ENCODE data around the gene AMIGO1.
A peak's percentile ranks its signal among the peaks of the same experiment; 100 is the strongest.
"Not testable (repeated sequence)": the region's sequence is repeated elsewhere in the genome, so short reads cannot be mapped to it uniquely, and the experiment has no call there.

The AMIGO1 gene

DNA sequence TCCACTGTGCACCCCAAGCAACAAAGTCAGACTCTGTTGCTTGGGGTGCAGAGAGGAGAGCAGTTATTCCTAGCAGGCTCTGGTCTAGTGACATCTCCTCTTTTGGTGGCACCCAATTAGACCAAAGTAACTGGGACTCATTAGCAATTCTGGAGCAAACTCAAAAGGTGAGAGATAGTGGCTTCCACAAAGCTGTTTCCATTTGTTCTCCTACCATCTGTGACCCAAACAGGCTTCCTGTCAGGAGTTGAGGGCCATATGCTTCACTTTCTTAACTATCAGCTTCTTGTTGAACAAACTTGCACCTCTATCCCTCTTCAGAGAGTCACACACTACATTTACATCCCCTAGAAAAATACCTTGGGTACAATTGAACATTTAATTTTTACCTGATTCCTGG, 27.3 kb downstream of the AMIGO1 start:
- DNase-seq: no peak

DNA sequence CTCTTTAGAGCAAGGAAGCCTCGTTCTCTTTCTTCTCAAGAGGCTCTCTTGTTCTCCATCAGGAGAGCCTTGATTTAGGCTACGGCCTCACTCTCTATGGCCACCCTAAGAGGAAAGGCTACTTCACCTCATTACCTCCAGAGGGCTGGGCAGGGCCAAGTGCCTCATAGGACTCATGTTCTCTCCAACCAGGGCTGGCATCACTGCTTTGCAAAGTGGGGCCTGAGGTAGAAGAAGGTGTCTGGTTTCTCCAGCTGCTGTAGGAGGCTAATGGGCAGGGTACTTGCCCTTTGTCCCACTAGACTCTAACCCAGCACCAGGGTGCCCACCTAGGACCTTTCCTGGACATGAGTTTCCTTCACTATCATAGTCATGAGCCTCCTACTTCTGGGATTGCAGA, 27.9 kb downstream of the AMIGO1 start:
- peak in 1 of 3 experiments; percentile 7 for DNase-seq

DNA sequence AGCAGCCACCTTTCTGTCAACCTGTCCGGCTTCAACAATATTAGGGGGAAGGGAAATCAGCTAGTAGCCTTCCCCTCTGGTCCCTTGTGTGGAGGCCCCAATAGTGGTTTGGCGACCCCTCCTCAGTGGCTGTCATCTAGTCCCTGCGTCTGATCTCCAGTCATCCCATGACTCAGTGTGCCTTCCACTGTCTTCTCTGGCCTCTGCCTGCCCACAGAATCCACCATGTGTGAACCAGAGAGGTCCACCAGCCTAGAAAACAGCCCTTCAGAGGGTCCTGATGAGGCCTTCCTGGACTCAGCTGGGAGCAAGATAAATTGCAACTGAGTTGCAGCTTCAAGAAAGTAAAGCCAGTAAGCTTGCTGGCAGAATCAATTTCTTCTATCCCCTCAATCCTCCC, 29.6 kb downstream of the AMIGO1 start:
- DNase-seq: no peak

DNA sequence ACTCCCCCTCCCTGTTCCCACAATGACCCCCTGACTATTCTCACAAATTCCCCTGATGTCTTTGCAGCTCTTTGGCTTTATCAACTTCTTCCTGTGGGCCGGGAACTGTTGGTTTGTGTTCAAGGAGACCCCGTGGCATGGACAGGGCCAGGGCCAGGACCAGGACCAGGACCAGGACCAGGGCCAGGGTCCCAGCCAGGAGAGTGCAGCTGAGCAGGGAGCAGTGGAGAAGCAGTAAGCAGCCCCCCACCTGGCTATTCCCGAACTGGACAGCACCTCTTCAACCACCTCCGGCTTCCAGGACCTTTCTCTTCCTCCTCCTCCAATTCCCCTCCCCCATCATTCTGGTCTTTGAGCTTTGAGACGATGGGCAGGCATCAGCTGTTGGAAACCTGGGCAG, 30.2 kb downstream of the AMIGO1 start:
- DNase-seq: no peak

DNA sequence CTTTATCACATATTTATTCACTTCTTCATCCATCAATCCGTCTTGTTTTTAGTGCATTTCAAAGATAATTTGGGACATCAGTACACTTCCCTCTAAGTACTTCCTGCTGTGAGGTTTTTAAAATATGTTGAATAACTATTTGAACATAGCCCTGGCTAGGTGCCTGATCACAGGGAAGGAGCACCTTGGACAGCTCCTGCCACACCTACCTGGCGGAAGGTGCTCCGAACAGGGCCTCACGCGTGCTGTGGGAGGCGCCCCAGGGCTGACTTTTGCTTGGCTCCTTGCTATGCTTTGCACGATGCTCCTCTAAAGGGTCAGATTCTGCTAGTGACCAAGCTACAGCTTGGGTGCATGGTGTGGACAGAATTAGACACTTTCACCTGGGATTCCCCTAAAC, 30.7 kb downstream of the AMIGO1 start:
- DNase-seq: no peak

DNA sequence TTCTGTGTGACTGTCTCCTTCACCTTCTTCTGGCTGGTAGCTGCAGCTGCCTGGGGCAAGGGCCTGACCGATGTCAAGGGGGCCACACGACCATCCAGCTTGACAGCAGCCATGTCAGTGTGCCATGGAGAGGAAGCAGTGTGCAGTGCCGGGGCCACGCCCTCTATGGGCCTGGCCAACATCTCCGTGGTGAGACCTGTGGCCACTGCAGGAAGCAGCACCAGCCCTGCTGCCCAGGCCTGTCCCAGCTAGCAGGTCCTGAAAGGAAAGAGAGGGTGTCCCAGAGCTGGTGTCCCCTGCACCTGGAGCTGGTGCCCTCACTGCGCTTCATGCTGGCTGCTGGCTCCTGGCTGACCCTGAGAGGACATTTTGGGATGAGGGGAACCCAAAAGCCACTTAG, 31.7 kb downstream of the AMIGO1 start:
- DNase-seq: no peak

DNA sequence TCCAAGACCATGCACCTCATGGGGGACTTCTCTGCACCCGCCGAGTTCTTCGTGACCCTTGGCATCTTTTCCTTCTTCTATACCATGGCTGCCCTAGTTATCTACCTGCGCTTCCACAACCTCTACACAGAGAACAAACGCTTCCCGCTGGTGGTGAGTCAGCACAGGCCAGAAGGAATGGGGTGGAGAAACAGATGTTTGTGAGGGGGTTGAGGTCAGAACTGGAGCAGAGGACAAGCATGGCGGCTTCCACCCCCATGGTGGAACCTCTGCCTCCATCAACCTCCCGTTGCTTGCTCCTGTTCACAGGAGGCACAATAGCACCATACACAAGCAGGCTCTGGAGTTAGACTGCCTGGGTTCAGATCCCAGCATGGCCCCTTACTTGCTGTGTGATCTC, 32.7 kb downstream of the AMIGO1 start:
- no peak for DNase-seq

DNA sequence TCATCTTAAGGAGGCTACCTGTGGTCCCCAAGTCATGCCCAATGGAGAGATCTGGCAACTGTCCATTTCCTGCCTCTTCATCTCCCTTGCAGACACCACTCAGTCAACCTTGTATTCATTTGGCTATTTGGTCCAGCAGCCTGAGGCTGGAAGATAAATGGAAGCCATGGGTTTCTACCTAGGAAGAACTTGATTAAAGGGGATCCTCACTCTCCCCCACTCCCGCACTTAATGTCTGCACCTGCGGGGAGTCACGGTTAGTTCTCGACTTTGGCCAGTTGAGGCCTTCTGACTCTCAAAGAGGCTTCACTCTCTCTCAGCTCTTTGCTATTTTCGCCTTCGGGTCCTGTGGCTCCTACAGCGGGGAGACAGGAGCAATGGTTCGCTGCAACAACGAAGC, 34.3 kb downstream of the AMIGO1 start:
- DNase-seq: no peak

DNA sequence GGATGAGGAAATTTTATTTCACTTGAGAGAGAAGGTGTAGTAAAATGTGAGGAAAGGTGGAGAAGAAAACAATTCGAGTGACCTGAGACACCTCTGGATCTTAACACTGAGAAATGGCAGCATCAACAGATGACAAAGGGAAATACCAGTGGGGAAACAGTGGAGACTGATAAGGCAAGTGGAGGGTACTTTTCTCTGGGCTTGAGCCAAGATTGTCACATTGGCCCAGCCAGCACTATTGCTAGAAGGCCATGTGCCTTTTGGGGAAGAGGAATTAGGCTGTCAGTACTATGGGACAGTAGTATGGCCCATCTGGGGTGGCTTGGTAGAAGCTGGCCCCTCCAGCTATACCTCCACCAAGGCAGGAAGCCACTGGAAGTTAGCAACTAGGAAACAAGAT, 34.8 kb downstream of the AMIGO1 start:
- no peak for DNase-seq

DNA sequence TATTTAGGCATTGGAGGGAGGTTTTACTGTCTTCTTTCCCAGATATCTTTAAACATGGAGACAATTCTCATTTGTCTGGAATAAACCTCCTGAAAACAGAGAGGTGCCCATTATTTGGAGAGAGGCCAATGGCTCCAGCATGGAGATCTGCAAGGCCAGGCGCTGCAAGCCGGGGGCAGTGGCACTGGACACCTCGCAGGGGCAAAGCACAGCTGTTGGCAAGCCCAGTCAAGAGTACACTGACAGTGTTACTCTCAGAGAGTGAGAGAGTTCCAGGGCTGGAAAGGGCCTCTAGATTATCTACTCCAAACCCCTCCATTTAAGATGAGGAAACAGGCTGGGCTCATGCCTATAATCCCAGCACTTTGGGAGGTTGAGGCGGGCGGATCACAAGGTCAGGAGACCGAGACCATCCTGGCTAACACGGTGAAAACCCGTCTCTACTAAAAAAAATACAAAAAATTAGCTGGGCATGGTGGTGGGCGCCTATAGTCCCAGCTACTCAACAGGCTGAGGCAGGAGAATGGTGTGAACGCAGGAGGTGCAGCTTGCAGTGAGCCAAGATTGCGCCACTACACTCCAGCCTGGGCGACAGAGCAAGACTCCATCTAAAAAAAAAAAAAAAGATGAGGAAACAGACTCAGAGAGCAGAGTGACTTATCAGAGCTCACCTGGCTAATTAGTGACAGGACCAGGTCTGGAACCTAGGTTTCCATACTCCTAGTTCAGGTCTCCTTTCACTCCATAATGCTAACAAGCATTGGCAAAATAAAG, 36.1 kb downstream of the AMIGO1 start:
- not testable (repeated sequence) for DNase-seq

DNA sequence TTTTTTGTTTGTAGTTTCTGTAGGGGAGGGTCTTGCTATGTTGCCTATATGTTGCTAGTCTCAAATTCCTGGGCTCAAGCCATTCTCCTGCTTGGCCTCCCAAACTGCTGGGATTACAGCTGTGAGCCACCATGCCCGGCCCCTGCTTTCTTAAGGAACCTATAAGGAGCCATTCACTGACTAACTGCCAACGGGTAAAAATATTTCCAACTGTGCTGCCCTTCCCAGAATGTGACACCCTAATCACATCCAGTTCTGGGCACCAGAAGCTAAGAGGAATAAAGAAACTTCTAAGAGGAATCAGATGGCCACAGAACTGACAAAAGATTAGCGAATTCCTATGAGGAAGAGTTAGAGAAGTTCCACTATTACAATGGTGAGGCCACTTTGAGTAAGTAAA, 36.7 kb downstream of the AMIGO1 start:
- no peak for DNase-seq

DNA sequence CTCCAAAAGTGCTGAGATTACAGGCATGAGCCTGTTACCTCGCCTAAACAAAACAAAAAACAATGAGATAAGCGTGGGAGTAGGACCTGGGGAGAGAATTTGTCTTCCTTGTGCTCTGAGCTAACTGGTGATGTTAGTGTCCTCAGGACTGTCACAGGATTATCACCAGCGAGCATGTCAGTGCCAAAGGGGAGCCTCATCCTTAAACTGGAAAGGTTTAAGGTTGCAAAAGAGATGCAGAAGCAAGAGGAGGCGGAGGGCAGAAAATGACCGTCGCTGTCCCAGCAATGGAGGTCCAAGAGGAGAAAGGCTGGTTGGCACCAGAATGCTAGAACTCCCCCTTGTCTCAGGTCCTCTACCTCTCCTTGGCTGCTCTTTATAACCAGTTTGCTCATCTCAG, 39.3 kb downstream of the AMIGO1 start:
- no peak for DNase-seq

DNA sequence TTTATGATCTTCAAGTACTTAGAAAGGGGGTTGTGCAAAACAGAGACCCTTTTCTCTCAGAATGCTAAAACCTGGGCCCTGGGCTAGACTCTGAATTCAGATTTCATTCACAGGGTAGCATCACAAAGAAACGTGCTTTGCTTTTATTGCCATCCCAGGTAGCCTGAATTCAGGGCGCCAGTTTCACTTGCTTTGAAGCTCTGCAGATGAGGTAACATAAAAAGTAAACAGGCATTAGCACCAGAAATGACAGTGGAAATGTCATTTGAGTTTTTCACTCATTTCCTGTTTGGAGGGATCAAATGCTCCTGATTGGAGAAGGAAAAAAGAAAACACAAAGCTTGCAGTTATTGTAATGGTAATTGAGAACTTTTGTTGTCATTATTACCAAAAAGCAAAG, 40.6 kb downstream of the AMIGO1 start:
- peak in 2 of 3 experiments; percentile 4 to 12 for DNase-seq

DNA sequence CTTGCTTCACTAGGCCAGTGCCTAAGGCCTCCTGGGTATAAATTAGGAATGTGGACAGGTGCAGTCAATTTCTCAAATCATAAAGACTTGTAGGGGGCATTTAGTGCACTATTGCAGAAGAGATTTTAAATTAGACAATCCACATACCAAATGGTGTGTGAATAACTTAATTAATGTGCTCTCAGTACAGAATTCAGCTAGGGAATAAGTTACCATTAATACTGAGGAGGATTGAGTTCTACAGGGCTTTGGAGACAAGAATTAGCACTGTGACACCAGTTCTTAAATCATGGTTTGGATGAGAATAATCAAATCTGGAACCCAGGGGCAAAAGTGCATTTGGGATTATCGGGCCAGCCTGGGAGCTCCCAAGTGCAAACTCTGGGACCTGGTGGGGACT, 41.5 kb downstream of the AMIGO1 start:
- no peak for DNase-seq

DNA sequence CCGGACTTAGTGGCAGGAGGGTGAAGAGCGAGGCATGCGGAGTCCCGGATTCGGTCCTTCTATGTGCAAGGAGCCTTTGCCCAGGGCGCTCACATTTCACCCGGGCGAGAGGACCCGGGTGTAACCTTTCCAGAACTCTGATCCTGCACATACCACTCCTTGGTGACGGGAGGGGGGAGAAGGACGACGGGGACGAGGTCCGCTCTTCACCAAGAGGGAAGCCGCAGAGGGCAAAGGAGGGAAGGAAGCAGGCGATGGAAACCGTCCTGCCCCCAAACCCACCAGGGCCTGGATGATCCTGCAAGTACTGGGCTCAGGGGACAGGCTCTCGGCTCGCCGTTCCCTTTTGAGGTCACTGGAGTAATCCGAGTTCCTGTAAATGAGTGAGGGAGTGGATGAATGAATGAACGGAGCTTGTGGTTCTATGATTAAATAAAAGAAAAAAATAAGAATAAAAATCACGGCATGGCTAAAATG, 42.2 kb downstream of the AMIGO1 start:
- no peak for DNase-seq

DNA sequence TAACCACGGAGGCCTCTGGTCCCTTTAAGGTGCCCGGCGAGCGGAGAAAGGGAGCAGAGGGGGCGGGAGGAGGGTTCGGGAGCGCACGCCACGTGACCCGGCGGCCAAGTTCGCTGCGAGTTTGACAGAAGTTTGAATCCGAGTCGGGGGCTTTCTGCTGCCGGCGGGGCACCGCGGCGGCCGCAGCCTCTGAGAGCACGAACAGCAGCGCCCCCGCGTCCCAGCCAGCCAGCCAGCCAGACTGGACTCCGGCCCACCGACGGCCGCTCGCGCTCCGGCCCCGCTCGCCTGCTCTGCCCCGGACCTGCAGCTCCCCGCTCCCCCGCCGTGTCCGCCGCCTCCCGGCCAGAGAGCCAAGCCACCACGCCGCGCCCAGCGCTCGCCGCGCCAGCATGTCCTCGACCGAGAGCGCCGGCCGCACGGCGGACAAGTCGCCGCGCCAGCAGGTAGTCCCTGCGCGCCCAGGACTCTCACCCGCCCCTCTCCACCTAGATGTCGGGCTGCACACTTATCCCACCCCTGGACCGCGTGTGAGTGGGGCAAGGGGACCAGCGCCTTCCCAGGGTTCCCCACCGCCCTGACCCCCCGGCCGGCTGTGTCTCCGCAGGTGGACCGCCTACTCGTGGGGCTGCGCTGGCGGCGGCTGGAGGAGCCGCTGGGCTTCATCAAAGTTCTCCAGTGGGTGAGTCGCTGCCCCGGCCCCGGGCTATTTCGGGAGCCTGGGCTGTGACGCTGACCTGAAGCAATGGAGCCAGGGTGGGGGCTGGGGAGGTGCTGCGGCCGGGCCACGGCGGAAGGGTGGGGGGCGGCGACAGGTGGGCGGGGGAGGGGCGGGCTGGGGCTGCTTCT, 42.9 kb downstream of the AMIGO1 start, which contains the start of gene SYPL2:
SYPL2 (plus strand) TSS at position 95 of the 849 bp plus-strand sequence; CDS start at position 393, 298 bp downstream.
- peak in 2 of 3 experiments; percentile 37 to 41 for DNase-seq

DNA sequence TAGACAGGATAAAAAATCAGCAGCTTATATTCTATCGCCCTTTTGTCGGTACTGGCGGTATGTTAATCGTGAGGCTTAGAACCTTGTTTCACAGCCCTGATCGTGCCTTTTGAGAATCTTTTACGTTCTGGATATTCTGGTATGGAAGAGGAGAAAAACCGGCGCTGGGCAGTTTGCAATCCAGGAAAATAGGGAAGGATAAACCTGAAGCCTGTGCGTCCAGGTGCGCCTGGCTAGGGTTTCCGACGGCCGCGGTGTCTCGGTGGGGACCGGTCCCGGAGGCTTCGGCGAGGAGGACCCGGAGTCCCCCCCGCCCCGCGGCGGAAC, 43.4 kb downstream of the AMIGO1 start:
- peak in 1 of 3 experiments; percentile 41 for DNase-seq

DNA sequence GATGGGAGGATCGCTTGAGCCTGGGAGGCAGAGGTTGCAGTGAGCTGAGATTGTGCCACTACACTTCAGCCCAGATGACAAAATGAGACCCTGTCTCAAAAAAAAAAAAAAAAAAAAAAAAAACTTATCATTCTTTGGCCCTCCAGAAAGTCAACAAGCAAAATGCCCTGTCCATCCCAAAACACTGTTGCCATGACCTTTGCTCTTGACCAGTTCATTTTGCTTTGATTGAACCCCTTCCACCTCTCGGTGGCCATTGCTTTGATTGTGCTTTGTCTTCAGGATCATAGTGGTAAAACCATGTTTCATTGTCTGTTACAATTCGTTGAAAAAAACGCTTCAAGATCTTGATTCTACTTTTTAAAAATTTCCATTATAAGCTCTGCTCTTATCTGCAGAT, 51.7 kb downstream of the AMIGO1 start:
- DNase-seq: no peak

DNA sequence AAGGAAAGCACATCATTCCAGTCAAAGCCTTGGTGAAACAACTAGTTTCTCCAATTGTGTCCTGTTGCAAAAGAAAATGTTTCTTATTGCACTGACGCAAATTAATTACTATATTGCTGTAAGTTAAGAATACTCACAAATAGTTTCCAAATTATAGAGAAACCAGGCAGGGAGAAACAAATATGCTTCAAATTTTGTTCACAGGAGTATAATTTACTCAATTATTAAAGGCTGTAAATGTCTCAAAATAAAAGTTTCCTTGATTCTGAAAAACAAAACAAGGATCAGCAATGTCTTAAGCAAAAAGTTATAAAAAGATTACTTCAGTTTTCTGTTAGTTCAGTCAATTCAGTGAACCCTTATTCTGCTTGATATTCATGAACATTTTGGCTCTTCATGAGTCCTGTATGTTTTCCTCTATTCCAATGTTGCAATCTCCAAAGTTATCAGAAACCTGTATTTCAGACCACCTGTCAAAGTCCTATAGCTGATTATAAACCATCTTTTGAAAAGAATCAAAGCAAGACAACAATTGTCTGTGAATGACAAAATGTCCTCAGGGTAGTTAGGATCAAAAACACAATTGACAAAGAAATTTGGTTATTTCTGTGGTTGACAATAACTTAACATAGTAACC, 54.9 kb downstream of the AMIGO1 start:
- no peak for DNase-seq
